Heart left ventricle (tissue), 13 donors: Measurements from ENCODE around the gene RHOT1.

Experiments used
- CTCF ChIP-seq, 12 donors: fragments of 200-600 bp; sonication (generic) in 4 of 12; IDR thresholded peaks; one replicate each; pipeline versions ENCODE4 v1.5.0 to v1.8.0; 2018 to 2022; ENCODE audit warnings: antibody characterized with exemption in 12 of 12, mild to moderate bottlenecking in 5 of 12
- POLR2A ChIP-seq, 2 donors: fragments of 450-650 bp; IDR thresholded peaks; one replicate each; pipeline ENCODE4 v1.6.1; 2017; ENCODE audit warnings: antibody characterized with exemption in 2 of 2, mild to moderate bottlenecking in 2 of 2, moderate library complexity in 2 of 2
- donor health status: ischemic (EF 13 %, LVEDD 7.1; RV severe dilation, severe dysfunction).
- donor health status: DM: no; HTN: yes; CAD: no.
- donor health status: DM: no; HTN: no; CAD: no.
- donor health status: ischemic (EF 25% LVEDD 6.9; RV normal size, moderate dysfunction).
- donor health status: ischemic (EF 25% LVEDD 5.7; RV mildly dilated, moderate dysfunction).
- donor health status: ischemic (EF 35%, LVEDD 5.7; RV mildly dilated, moderate dysfunction).
- donor health status: nonischemic (EF 11% LVEDD 7.7; RV severe dilation, severe dysfunction).
- donor health status: DM: yes; HTN: yes; CAD: no.
- donor health status: PGD.
- donor health status: ischemic (EF 29% LVEDD 5.4; RV normal size, mild dysfunction).
- donor health status: nonischemic (EF 23%, LVEDD 6.1; RV moderate dilation, normal function).

- TF ChIP-seq CTCF (IDR thresholded peaks at IDR 0.05), result no peak
- TF ChIP-seq POLR2A (IDR thresholded peaks at IDR 0.05), result no peak
Measured at GRCh38 chr17:32265192-32265923, 123.1 kb downstream of the RHOT1 start, which contains the start of gene RHBDL3.
